GM12873 (cell line): ENCODE measurements around the gene ATXN10.

Source experiments
- CTCF ChIP-seq: IDR thresholded peaks from 2 replicates; pipeline ENCODE4 v1.5.1; 2012; ENCODE audit warnings: low read depth, mild to moderate bottlenecking, moderate library complexity, low read length, control low read depth; ENCODE audit not compliant: insufficient read depth; ENCODE audit errors: missing control alignments

The ATXN10 gene

GRCh38 chr22:45770506-45770905 is 98.9 kb downstream of the ATXN10 start:
- TF ChIP-seq CTCF, result no peak

- no peak for TF ChIP-seq CTCF
These were observed 99.4 kb downstream of the ATXN10 start for GRCh38 chr22:45771057-45771456.

GRCh38 chr22:45771711-45772110 is 100.1 kb downstream of the ATXN10 start:
- TF ChIP-seq CTCF, result no peak

- TF ChIP-seq CTCF, result no peak
These were observed 101.1 kb downstream of the ATXN10 start for GRCh38 chr22:45772743-45773142.

GRCh38 chr22:45774001-45774670 is 102.5 kb downstream of the ATXN10 start:
- TF ChIP-seq CTCF, result no peak

- no peak for TF ChIP-seq CTCF
These were observed 103.4 kb downstream of the ATXN10 start for GRCh38 chr22:45775062-45775461.

- no peak for TF ChIP-seq CTCF
These were observed 104.1 kb downstream of the ATXN10 start for GRCh38 chr22:45775569-45776312.
